ENCODE measurements around the gene CNPY4.

The CNPY4 gene

DNA sequence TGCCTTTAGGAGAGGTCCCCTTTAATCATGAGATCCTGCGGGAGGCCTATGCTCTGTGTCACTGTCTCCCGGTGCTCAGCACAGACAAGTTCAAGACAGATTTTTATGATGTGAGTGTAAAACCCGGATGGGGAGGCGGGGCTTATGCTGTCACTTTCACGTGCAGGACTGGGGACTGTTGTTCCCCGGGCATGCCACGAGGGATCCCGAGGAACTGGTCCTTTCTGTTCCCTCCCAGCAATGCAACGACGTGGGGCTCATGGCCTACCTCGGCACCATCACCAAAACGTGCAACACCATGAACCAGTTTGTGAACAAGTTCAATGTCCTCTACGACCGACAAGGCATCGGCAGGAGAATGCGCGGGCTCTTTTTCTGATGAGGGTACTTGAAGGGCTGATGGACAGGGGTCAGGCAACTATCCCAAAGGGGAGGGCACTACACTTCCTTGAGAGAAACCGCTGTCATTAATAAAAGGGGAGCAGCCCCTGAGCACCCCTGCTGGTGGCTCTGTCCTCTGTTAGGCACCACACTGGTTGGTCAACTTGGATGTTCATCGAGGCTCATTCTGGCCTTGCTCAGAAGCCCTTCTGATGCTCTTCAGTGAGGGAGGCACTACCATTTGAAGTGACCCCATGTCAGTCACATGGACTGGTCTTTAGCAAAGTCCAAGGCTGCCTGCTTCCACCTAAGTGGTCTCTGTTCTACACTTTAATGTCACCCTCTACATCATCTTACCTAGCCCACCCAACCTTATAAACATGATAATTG is 27.8 kb upstream of the CNPY4 start:
- DNase-seq (ENCODE audit: low spot score), result no peak

DNA sequence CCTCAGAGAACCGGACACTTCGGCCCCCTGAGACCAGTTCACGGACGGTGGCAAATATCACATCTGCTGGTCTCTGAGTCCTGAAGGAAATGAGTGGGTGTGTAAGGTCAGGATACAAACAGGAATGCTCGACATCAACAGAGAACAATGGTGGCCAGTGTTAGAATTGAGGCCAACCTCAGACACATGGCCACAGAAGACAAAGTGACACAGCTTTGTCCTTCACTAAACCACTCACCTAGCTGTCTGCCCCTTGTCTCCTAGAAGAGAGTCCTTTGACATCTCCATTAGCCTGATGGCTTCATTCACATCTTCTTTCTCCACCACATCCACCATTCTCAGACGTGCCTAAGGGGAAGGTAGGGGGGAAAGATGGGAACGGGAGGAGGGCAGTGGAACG is 26.4 kb upstream of the CNPY4 start:
- no peak for DNase-seq (ENCODE audit: low spot score)

DNA sequence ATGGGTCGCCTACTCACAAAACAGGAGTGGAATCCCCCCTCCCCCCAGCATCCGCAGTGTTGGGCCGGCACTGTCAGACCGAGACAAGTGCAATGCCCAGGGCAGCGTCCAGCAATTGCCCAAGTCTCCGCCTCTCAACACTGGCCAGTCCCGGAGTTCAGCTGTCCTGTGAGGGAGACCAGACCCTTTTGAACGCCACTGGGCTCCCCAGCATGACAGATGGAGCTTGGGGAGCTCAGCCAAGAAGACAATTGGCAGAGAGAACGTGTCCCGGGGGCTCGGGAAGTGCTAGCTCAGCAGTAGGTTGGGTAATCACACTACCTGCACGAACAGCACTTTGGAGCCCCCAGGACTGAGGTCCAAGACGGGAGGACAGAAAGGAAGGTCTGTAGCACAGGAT is 25.9 kb upstream of the CNPY4 start:
- DNase-seq (ENCODE audit: low spot score), result no peak

DNA sequence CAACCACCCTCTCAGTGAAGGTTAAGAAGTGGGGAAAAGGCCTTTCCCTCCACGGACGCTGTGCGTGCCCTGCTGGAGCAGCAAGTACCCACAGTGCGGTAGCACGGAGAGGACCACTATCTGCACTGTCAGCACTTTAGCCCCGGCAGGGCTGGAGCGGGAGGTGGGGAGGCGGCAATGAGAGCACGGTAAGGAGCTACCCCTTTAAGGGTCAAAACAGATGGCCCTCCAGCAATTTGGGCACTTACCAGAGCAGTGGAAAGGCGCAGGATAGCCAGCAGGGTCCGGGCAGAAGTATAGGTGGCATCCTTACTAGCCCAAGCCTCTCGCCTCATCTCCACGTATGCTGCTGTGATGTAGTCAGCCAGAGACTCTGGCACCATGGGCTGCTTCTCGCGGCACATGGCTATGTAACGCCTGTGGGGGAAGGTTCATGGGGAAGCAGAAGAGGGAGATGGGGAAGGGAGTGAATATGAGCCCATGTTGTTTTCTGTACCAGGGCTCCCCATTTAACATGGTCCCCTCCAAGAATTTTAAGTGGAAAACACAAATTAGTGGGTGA is 25.4 kb upstream of the CNPY4 start:
- no peak for DNase-seq (ENCODE audit: low spot score)

DNA sequence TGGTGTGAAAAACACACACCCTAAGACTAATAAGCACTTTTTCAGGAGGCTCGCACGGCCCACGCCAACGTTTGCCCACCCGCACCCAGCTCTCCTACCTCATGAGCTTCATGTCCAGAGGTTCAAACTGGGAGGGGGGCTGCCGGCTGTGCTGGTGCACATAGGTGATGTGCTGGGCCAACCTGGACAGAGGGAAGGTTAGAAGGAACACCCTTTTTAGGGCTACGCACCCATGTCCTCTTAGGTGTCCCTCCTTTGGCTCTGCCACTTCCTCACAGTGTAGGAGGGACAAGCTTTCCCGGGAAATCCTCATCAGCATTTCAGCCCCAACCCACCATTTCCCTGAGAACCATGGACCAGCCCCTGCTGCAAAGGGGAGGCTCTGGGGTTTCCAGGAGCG is 24.1 kb upstream of the CNPY4 start:
- DNase-seq (ENCODE audit: low spot score), result no peak

DNA sequence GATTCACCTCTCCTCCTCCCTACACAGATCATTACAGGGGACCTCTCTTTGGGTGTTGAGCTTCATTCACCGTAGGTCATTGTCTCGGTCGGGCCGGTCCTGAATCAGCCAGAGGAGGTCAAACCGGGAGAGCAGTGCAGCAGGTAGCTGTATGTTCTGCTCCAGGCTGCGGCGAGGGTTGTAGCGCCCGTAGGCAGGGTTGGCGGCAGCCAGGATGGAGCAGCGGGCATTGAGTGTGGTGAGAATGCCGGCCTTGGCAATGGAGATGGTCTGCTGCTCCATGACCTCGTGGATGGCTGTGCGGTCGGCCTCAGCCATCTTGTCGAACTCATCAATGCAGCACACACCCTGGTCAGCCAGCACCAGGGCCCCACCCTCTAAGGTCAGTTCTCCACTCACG is 23.7 kb upstream of the CNPY4 start:
- no peak for DNase-seq (ENCODE audit: low spot score)

DNA sequence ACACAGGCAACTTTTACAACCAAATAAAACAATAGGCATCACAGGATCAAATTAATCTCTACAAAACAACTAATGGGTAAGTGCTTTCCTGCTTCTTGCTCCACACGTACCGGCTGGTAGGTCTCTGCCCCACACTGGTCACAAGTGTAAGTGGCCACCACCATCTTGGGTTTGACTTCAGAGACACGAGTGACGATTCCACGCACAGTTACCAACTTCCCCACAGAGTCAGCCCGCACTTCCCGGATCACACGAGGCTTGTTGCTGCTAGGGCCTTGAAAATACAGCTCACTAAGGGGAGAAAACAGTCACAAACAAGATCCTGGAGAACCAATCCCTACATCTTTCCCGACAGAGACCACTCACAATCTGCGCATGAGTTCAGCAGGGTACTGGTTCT is 20.5 kb upstream of the CNPY4 start:
- DNase-seq (ENCODE audit: low spot score), result no peak

DNA sequence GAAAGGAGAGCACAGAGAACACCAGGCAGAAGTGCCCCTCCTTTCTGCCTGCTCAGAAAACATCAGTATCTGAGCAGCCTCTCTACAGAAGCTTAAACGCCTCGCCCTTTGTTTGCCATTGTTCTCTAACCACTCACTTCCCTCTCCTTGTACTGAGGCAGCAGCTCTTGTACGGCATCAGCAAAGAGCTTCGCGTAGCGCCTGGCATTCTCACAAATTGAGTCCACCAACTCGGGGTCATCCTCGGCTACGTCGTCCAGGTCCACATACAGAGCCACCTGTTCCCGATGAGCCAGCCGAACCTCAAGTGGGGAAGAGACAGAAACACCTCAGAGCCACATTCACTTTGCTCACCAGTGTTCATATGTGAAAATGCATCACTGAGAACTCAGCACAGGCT is 20.0 kb upstream of the CNPY4 start:
- no peak for DNase-seq (ENCODE audit: low spot score)

DNA sequence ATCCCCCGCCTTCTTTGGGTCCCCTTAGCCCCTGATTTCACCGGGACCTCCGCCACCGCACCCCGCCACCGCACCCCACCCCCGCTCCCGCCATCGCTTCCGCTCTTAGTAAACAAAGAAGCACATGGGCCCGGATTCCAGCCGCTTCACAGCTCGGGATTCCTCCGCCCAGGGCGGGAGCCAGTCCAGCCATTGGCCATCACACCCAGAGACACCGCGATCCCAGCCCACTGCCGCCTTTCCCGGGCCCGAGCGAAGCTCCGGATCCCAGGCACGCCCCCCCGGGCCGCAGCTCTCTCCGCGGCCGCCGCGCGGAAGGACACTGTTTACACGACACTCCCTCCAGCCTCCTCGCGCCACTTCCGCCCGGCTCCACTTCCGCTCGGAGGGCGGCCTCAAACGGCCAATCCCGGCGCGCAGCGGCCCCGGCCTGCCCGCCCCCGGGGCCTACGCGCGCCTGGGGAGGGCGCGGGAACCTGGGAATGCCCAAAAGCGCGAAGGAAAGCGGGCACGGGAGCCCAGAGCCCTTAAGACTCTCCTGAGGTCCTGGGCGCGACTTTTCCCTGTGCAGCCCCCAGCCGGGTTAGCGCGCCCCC is 18.9 kb upstream of the CNPY4 start:
- peak; percentile 92 for DNase-seq (ENCODE audit: low spot score)

DNA sequence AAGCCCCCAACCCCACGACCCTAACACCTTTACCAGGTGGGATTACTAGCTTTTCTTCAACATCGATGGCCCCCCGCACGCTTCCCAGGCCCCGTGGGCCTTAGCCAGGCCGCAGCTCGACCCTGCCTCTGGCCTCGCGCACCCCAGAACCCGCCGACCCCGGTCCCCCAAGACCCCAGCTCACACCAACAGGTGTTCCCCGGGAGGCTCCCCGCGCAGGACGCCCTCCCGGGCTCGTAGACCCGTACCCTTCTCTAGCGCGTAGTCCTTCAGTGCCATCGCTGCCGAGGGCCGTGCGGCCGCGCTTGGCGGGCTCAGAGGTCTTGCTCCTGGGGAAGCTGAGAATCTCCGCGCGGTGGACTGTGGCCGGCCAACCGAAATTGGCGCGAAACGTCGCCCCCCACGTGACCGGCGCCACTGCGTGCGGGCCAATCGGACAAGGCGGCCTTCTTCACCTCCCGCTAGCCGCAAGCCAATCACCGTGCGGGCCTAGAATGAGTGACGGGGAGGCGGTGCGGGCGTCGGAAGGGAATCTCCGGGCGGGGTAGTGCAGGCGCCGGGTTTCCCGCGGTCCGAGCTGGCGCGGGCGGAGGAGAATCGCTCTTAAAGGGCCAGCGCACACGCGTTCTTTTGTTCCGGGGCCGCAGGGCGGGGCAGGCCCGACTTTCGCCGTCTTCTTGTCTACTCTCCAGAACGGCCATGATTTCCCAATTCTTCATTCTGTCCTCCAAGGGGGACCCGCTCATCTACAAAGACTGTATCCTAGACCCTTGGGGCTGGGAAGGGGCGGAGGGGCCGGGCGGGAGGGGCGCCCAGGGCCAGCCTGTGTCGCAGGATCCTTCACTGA is 18.2 kb upstream of the CNPY4 start, which contains the start of the genes AP4M1 and MCM7:
AP4M1 (plus strand) TSS at position 628 of the 847 bp plus-strand sequence; CDS start at position 700, 72 bp downstream.
MCM7 (minus strand) TSS at position 382 of the 847 bp plus-strand sequence; CDS start at position 279, 103 bp downstream.
- peak; percentile 95 for DNase-seq (ENCODE audit: low spot score)

DNA sequence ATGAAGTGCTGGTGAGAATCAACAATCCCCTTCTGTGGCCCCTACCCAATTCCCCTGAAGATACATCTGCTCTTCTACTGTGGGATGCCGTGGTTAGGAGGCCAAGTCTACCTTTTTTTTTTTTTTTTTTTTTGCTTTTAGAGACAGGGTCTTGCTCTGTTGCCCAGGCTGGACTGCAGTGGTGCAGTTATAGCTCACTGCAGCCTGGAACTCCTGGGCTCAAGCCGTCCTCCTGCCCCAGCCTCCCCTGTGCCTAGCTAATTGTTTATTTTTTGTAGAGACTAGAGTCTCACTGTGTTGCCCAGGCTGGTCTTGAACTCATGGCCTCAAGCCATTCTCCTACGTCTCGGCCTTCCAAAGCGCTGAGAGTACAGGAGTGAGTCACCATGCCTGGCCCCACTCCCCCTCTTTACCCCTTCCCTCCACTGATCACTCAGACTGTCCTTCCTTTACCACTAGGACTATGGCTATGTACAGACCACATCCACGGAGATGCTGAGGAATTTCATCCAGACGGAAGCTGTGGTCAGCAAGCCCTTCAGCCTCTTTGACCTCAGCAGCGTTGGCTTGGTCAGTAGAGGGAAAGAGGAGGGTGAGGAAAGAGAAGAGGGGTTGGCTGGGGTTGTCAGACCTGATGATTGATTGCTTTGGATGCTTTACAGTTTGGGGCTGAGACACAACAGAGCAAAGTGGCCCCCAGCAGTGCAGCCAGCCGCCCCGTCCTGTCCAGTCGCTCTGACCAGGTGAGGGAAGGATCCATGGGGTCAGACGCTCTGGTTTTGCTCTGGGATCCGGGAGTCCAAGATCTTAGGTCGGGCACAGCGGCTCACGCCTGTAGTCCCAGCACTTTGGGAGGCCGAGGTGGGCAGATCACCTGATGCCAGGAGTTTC is 16.2 kb upstream of the CNPY4 start:
- no peak for DNase-seq (ENCODE audit: low spot score)

DNA sequence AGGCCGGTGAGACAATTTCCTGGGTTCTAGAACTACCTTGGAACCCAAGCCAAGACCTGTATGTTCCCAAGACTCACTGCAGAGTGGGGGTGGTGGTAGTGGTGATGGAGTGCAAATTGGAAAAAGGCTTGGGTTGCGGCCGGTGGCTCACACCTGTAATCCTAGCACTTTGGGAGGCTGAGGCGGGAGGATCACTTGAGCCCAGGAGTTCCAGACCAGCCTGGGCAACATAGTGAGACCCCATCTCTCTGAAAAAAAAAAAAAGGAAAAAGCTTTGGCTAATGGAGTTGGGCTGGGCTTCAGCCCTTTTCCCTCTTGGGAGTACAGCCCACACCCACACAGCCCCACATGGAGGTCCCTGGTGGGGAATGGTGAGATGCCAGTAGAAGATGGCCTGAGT is 13.9 kb upstream of the CNPY4 start:
- no peak for DNase-seq (ENCODE audit: low spot score)

DNA sequence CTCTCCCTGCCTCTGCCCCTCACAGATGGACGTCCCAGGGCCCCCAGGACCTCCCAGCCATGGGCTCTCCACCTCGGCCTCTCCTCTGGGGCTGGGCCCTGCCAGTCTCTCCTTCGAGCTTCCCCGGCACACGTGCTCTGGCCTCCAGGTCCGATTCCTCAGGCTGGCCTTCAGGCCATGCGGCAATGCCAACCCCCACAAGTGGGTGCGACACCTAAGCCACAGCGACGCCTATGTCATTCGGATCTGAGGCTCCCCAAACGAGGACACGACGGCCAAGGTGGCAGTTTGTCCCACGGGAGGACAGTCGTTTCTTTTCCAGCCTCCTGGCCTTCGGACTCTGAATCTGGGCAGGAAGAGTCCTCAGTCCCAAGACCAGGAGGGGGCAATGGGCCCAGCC is 12.8 kb upstream of the CNPY4 start:
- no peak for DNase-seq (ENCODE audit: low spot score)

DNA sequence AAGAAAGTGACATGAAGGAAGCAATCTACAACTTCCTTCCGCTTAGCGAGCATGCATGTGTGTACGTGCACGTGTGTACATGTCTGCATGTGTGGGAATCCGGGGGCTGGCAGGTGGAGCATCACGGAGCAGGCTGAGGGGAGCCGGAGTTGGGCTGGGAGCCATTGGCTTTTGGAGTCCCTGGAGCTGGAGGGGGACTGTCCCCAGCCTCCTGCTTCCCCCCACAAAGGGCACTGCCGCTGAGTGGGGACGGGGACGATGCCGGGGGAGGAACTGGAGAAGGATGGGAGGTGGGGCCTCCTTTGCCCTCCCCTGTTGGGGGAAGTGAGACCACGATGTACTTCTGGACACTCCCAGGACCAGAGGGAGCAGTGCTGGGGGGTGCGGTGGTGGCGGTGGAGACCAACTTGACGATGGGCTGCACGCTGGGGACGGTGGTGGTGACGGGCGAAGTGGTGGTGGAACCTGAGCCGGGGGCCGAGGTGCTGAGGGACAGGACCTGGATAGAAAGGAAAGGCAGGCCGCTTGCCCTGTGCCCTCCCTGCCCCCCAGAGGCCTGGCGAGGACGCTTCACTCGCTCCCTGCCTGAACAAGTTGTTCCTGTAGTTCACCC is 12.2 kb upstream of the CNPY4 start:
- no peak for DNase-seq (ENCODE audit: low spot score)

DNA sequence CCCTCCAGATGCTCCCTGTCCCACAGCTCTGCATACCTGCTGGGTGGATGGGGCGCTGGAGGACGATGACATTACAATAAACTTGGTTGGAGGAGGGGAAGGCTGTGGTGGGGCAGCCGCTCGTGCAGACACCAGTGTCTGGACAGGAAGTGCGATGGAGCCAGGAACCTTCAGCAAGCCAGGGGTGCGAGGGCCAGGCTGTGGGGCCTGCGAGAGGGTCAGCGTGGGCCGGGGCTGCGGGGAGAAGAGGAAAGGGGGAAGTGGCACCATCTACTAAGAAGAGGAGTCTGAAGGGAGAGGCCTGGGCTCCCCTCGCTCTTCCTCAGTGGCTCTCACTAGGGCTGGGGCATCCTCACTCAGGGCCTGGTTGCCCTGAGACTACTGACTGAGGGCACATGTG is 11.5 kb upstream of the CNPY4 start:
- no peak for DNase-seq (ENCODE audit: low spot score)

DNA sequence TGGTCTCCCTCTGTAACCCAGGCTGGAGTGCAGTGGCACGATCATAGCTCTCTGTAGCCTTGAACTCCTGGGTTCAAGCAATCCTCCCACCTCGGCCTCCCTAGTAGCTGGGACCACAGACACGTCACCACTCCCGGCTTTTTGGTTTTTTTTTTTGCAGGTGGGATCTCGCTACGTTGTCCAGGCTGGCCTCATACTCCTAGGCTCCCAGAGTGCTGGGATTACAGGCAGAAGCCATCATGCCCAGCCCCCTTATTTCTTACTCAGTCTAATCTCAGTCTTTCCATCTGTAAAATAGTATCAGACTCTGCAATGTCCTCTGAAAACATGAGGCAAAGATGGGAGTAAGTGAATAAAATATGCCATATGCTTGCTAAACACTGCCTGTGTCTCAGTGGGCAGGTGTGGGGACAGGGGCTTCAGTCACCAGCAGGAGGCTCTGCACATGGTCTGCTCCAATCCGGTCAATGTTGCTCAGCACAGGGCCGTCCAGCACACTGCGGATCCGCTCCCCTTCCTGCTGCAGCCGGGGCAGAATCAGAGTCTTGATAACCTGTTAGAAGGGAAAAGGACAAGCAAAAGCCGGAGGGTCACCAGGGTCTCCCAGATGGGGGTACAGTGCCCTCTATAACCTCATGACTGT is 9.8 kb upstream of the CNPY4 start:
- no peak for DNase-seq (ENCODE audit: low spot score)

DNA sequence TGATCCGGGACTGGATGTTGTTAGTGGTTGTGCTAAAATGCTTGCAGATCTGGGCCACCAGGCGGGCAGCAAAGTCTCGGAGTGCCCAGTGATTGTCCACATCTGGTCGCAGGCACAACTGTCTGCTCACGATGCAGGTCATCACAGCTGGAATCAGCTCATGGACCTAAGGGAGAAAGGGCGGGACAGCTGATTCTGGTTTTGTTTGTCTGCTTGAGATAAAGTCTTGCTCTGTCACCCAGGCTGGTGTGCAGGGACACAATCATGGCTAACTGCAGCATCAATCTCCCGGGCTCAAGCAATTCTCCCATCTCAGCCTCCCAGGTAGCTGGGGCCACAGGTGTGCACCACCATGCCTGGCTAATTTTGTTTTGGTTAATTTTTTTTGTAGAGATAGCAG is 8.3 kb upstream of the CNPY4 start:
- no peak for DNase-seq (ENCODE audit: low spot score)

DNA sequence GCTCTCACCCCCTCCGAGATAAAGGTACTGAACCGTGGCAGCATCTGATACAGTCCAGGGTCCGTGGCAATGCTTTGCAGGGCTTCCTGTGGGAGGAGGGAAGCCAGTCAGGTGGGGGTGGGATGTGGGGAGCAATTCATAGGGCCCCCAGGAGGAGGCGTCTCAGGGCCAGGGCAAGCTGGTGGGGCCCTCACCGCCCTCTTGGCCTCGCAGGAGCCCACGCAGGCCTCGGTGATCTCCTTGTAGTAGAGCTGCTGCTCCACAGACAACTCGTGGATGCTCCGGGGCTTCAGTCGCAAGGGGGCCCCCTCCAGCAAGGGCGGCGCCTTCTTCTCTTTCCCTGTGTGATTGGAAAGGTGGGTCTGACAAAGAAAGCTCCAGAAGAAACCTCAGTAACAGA is 7.5 kb upstream of the CNPY4 start:
- DNase-seq (ENCODE audit: low spot score), result no peak

DNA sequence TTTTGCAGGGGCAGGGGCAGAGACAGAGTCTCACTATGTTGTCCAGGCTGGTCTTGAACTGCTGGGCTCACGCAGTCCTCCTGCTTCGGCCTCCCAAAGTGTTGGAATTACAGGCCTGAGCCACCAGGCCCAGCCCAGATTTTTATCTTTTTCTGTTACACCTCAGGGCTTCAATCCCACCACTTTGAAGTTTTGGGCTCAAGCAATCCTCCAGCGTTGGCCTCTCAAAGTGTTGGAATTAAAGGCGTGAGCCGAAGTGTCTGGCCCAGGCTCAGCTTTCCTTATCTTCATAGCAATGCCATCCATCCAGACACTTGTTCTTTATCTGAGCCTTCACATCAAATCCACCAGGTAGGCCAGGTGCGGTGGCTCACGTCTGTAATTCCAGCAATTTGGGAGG is 4.4 kb upstream of the CNPY4 start:
- DNase-seq (ENCODE audit: low spot score), result no peak

DNA sequence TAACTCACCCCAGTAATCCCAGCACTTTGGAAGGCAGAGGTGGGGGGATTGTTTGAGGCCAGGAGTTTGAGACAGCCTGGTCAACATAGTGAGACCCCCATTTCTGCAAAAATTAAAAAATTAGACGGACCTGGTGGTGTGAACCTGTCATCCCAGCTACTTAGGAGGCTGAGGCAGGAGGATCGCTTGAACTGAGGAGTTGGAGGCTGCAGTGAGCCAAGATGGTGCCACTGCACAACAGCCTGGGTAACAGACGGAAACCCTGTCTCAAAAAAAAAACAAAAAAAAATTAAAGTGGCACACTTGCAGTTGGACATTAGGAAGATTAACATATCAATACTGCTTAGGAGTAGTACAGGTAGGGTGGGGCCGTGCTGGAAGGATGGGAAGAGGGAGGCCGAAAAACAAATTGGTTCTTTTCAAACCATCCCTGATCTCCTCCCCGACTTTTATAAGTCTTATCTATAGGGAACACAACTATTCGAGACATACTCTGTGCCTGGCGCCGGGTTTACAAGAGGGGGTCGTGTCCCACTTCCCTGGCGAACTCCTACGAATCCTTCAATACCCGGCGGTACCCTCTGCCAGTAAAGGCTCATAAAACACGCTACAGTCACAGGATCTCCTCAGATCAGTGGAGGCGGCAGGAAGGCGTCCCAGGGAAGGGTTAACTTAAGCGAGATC is 904 bp upstream of the CNPY4 start:
- DNase-seq (ENCODE audit: low spot score), result no peak
